GM18520 (cell line): Measurements from ENCODE around the gene CCDC169.
"Not testable (repeated sequence)": the region's sequence is repeated elsewhere in the genome, so short reads cannot be mapped to it uniquely, and the experiment has no call there.

Experiments used
- ATAC-seq: cut with Tn5 transposase; IDR thresholded peaks from one replicate; pipeline ENCODE4 v1.9.1; 2021; ENCODE audit not compliant: unreplicated experiment

Gene CCDC169

DNA sequence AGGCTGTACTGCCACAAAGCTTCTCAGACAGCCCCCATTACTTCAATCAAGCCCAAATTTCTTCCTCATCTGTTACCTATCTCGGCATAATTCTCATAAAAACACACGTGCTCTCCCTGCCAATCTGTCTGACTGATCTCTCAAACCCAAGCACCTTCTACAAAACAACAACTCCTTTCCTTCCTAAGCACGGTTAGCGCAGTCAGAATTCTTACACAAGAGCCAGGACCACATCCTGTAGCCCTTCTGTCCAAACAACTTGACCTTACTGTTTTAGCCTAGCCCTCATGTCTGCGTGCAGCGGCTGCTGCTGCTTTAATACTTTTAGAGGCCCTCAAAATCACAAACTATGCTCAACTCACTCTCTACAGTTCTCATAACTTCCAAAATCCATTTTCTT lies 22.2 kb upstream of the CCDC169 start:
- ATAC-seq: not testable (repeated sequence)

DNA sequence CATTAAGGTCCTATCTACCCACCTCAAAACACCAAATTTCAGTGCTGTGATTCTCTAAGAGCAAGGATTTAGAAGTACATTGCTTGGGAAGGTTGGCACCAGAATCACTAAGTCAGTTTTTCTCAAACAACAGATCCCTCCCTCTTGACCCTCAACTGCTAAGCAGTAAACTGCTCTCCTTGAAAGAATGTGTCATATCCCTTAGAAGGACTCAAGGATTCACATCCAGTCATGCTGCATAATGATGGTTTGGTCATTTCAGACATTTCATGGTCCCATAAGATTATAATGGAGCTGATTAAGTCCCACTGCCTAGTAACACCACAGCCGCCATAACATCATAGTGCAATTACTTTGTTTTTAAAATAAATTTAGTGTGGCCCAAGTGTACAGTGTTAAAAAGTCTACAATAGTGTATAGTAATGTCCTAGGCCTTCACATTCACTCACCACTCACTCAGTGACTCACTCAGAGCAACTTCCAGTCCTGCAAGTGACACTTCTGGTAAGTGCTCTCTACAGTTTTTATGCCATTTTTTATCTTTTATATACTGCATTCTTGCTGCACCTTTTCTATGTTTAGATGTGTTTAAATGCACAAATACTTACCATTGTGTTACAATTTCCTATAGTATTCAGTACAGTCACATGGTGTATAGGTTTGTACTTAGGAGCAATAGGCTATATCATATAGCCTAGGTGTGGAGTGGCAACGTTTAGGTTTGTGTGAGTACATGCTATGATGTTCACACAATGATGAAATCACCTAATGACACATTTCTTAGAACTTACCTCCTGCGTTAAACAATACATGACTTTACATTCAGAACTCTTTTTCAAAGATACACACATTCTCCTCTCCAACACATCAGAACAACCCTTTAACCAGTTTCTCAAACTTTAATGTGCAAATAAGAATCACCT lies 15.7 kb upstream of the CCDC169 start:
- no peak for ATAC-seq

DNA sequence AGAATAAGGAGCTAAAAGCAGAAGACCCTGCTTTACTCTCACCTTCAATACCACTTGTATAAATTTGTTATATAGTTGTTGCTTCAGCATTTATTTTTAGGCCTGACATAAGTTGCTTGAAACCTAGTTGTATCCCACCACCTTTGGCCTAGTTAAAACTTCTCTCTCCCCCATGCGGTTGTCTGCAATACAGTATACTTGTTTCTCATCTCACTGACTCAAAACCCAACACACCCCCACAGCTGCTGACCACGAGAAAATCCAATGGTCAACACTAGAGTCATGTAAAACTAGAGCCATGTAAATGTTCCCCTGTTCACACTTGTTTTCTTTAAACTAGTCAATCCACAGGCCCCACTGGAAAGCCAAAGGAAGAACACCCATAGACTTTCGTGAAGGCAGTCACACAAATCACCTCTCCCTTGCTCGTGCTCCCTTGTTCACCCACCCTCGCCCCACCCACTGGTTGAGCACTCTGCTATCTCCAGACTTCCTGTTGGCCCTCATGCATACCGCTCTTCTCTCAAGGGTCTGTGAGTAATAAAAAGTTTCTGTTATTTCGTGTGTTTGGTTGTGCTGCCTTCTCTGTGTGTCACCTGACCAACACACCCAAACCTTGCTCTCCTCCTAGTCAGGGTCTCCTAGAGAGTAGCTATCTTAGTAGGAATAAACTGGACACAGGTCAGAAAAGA lies 12.9 kb upstream of the CCDC169 start:
- ATAC-seq: peak; percentile 64

DNA sequence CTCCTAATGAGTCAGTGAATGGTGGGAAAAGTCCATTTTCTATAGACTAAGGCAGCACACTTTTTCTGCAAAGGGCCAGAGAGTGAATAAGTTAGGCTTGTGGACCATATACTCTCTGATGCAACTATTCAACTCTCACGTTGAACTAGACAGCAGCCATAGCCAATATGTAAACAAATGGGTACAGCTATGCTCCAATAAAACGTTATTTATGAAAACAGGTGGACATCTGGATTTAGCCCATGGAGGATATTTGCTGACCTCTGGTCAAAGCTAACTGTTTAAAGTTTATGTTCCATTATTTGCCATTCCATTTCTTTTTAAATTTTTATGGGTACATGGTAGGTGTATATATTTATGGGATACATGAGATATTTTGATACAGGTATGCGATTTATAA lies 4.7 kb upstream of the CCDC169 start:
- ATAC-seq: no peak

DNA sequence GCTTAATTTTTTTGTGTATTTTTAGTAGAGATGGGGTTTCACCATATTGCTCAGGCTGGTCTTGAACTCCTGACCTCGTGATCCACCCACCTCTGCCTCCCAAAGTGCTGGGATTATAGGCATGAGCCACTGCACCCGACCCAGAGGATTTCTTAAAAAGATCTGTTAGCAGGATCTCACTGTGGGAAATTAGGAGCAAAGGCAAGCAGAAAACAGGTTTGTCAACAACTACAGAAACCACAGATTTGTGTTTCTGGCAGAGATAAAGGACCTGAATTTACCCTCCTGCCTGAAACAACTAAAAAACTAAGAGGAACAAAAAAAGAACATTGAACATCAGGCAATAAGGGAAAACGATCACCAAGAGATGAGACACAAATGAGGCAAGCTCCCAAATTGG lies 1.9 kb upstream of the CCDC169 start:
- not testable (repeated sequence) for ATAC-seq

DNA sequence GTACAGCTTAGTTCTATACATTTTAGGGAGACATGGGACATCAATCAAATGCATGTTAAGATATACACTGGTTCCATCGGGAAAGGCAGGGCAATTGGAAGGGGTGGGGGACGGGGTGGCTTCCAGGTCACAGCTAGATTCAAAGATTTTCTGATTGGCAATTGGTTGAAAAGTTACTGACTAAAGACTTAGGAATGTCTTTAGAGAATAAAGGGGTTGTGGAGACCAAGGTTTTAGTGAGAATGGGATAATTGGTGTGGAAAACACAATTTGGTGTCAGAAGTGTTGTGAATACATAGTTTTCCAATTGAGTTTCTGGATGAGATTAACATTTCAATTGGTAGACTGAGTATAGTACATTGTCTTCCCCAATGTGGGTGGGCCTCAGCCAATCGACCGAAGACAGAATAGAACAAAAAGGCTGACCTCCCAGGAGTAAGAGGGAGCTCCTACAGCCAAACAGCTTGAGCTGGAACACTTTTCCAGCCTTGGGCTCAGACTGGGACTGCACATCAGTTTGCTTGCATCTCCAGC lies 988 bp upstream of the CCDC169 start:
- ATAC-seq: no peak

DNA sequence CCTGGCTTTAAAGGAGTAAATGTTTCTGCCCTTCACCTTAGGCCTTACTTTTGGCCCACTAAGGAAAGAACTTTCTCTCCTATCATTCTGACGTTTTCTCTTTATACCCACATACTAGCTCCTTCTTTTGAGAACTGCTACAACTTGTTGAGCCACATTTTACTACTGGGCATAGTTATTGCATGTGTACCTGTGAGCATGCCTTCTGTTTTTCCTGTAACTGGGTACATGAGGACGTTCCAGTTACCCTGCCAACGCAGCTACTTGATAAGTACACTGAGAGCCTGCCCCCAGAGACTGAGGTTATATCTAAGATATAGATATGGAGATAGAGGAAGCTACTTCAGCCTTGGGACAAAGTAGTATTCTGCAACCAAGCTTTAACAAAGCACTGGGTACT lies 3.5 kb downstream of the CCDC169 start:
- ATAC-seq: no peak

DNA sequence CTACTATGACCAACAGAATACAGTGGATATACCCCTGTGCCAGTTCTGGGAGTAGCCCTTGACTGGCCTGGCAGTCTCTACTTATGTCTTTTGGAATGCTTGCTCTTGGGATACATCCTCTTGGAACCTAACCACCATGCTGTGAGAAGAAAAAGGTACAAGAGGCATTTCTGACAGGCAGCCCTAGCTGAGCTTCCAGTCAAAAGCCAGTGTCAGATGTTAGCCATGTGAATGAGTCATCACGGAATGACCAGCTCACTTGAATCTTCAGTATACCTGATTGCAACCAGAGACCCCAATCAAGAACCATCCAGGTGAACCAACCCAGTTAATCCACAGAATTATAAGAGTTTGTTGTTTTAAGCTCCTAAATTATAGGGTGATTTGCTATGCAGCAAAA lies 4.1 kb downstream of the CCDC169 start:
- ATAC-seq: no peak

DNA sequence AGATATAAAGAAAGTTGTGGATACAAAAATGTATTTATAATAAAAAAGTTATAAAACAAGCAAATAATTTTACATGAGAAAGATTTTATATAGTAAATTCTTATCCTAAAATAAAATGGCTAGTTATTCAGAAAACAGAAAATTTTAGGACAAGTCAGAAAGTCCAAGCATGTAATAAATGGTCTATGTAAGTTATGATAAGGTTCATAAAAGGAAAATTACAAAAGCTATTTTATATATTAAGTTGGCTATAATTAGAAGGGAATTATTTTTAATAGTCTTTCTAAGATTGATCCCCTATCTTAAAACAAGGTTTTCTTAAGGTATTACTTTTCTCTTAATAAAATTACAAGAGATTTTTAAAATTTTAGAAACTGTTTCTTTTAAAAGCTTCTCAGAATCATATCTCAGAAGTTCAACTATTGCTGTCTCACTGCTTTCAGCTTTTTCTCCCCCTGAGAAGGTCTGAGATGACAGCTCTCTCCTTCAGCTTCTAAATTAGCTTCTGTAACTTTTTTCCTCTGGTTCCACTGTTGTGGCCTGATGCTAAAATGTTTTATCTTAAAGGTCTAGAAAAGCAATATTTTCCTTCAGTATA lies 8.7 kb downstream of the CCDC169 start:
- no peak for ATAC-seq

DNA sequence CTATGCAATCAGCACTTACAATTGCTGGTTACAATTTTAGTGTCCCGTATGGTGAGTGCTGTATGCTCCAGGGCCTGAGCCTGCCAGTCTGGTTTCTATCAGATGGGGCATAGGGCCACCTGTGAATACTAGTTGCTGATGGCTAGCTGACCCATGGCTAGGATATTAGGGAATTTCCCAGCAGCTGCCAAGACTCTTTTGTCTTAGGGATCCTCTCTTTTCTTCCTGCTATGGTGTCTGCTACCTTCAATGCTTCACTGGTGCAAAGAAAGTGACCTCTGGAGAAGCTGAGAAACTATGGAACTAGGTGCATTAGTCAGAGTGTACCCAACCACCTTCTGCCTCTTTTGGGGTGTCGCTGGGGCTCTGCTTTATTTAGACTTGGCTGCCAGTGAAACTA lies 11.6 kb downstream of the CCDC169 start:
- no peak for ATAC-seq

DNA sequence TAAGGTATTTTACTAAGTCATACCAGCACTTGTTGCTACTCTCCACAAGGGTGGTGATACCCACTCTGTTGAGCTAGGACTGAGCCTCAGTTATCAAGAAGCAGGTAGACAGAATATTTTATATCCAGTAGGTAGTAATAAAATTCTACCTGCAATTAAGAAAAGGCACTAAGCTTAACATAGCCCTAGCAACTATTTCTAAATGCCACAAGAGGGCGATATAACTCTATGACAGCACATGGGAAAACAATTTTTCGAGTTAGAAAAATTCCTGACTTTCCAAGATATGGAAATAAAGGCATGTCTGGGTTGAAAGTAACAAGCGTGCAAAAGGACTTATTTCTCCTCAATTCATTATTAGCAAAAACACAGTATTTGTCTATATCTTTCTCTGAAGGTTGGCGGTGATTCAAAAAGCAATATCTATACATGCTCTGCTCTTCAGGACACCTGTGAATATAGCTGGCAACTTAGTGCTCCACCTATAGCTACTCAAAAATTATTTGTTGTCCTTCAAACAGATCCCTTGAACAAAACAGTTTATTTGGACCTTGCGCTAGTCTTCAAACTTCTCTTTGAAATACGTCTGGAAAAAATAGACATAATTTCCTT lies 14.7 kb downstream of the CCDC169 start:
- ATAC-seq: no peak

DNA sequence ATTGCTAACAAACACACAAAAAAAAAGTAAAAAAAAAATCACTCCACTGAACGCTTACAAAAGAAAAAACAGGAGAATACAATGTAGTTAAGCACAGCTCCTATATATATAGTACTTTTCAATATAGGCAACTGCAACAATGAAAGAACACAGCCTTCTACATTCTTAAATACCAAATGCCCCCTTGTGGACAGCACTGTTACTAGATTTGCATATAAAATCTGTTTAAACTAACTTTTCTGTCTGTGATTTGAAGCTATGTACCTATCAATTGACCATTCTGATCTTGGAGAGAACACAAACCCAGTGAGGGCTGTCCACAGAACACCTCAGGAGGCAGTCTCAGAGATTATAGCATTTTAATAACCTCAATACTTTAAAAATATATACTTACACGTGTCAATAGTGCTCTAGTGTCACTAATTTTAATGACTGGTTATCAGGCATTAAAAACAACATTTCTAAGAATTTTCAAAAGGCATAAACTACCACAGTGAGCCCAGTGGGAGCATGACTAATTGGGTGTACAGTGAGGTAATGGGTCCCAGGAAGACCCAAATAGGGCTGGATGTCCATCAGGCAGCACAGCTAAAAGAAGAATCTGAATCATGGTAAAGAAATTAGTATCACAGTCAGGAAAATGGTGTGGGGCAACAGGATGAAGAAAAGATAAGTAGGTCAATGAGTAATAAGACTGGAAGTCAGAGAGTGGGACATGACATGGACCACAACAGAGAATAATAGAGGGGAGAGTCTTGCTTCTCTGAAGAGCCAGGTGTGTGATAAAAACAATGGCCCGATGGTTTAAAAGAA lies 22.2 kb downstream of the CCDC169 start:
- peak; percentile 41 for ATAC-seq

DNA sequence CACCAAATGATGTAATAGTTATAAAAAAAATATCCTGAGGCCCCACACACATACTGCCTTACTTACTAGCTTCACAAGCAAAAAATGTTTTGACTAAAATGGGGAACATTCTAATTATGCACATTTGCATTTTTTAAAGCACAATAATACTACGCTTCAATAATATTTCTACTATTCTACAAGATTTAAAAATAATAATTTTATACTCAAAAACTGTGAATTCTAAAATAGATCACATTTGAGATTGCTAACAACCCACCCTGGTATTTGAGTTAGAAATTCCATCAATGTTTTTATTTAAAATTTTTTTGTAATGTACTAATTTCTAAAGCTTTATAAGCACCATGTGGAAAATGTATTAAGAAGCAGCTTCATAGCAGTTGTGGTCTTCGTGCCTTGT lies 24.2 kb downstream of the CCDC169 start:
- no peak for ATAC-seq

DNA sequence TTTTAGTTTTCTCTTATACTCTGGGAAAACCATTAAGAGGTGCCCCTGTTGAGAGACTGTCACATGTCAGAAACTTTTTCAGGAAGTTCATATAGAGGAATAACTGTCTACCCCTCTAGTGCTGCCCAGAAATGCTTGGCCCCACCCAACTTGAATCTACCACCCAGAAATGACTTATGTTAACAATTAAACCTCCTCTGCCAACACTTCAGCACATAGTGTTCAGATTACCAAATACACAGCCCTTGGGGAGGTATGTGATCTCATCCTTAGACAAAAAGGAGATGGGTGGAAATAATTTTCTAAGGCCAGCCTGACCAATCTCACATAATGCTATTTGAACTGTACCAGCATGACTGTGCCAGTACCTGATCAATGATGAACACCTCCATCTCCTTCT lies 35.6 kb downstream of the CCDC169 start:
- ATAC-seq: no peak

DNA sequence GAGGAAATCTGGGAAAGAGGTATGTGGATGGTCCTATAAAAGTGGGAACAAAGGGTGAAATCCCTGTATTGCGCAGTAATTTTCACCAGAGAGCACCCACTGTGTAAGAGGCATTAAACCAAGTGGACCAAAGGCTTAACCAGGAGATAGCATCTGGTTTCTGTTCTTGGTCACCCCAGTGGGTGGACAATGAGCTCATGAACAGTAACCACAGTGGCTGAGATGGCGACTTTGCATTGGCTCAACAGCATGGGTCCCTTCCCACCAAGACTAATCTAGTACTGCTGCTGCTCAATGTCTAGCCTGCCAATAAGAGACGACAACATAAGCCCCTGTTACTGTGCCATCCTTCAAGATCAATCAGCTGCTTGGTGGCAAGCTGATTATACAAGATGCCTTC lies 36.6 kb downstream of the CCDC169 start:
- ATAC-seq: no peak

DNA sequence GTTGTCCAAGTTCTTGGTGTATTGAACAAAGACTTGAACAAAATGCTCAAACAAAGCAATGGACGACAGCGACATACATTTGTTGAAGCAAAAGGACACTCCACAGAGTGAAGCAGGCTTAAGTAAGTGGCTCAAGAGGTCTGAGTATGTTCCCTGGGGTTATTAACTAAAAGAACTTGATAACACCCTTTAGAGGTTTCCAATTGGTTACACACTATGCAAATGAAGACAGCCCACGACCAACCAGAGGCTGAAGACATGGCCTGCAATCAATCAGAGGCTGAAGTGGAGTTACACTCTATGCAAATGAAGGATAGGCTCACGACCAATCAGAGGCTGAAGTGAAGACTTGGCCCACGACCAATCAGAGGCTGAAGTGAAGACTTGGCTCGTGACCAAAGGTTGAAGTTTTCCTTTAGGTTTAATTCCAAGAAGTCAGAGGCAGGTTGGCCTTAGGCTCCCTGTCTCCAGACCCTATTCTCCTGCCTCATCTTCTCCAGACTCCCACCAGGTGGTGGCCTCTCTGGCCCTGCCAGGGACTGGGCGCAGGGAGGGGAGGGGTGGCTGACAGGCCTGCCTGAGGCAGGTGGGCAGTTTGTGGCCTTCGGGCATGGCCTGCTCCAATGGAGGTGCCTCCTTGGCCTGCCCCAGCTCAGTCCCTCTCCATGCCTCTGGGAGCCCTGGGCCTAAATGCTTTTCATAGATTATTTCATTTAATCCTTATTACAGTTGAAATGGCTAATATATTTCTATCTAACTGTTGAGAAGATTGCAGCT lies 38.1 kb downstream of the CCDC169 start:
- ATAC-seq: no peak

DNA sequence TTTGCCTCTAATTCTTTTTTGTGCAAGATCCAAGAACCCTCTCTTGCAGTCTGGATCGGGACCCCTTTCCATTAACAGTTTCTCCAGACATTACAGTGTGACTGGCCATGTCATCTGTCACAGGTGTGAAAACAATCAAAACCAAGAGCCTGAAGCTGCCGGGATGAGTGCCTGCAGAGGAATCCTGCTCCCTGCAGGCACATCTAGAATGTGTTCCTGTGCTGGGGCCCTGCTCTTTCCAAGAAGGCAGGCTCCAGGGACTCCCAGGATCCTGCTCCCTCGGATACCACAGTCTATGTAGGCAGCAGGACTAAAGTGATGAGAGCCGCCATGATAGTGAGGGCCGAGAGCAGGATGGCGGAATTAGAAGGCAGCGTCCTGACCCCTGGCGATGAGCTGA lies 38.8 kb downstream of the CCDC169 start:
- no peak for ATAC-seq

DNA sequence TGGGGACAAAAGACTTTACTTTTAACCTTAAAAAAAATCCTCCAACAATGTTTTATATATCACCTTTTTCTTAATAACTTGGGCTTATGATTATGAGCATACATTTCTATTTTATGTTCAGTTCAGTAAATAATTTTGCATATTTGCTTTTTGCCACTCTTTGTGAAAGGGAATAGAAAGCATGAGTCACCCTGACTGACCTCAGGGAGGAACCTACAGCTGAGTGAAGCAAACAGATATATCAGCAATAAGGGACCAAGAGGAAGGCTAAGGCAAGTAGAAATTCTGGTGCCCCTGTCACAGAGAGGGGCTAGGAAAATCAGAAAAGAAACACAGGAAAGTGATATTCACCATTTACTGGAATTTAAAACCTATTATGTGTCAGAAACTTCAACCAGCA lies 46.1 kb downstream of the CCDC169 start:
- peak; percentile 75 for ATAC-seq

DNA sequence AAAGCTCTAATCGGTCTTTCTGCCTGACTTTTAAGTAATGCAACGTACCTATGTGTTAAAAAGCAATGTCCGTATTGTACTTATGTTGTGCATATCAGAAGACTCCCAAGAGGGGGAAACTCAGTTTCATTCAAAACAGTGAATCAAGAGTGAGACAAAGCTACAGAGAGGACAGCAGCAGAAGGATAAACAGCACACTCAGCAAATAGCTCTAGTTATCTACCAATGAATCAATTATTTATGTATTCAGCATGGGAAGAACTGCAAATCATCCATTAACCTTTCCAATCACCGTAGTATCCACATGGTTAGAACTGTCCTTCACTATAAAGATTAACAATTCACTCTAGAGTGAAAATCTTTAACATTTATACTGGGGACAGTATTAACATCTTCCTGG lies 46.6 kb downstream of the CCDC169 start:
- no peak for ATAC-seq

DNA sequence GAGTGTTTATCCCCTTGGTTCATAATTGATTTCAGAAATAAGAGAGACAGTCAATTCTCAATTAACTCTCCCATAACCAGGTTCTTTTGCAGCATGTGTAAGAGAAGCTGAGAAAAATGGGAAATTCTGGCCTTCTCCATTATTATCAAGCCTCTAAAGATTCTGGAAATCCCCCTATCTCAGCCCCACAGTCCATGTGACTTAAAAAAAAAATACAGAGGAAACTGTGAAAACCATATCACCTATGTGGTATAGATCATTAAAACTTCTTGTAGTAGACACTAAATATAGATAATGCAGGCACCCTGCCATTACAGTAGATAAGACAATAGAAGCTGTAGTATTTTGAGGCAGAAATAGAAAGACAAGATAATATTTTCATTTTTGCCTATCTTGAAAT lies 48.9 kb downstream of the CCDC169 start:
- peak; percentile 30 for ATAC-seq
